Breast epithelium (tissue), 3 donors: ENCODE data around the gene ADAMTS17.

Experiments used
- POLR2A ChIP-seq: fragments of 450-650 bp; IDR thresholded peaks from one replicate; pipeline ENCODE4 v1.6.1; 2016; ENCODE audit warnings: antibody characterized with exemption, mild to moderate bottlenecking, moderate library complexity
- POLR2AphosphoS5 ChIP-seq, 3 donors: sonication (generic); formaldehyde crosslinking; IDR thresholded peaks; one replicate each; pipeline ENCODE4 v1.6.1; 2017; ENCODE audit warnings: antibody characterized with exemption in 3 of 3
- TF ChIP-seq, protein P1 (sequence below), 3 donors: fragments of 450-650 bp; IDR thresholded peaks; one replicate each; pipeline ENCODE4 v1.5.1; 2016 to 2017; ENCODE audit warnings: antibody characterized with exemption in 3 of 3, mild to moderate bottlenecking in 3 of 3, moderate library complexity in 3 of 3

DNA sequence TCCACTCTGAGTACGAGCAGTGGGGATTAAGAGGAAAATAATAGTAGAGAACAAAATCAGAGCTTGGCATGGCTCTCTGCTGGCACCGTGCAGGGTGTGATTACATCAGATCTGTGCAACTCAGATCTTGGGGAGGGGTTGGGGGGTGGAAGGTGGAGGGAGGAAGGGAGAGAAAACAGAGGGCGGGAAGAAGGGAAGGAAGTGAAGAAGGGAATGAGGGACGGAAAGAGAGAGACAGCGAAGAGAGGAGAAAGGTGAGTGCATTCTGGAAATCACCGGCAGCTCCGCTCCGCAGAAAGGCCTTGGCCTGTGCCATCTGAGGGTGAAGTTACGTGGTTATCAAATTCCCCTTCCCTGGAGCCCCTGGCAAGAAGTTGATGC, 31.0 kb upstream of the ADAMTS17 start:
- TF ChIP-seq, protein P1, sequence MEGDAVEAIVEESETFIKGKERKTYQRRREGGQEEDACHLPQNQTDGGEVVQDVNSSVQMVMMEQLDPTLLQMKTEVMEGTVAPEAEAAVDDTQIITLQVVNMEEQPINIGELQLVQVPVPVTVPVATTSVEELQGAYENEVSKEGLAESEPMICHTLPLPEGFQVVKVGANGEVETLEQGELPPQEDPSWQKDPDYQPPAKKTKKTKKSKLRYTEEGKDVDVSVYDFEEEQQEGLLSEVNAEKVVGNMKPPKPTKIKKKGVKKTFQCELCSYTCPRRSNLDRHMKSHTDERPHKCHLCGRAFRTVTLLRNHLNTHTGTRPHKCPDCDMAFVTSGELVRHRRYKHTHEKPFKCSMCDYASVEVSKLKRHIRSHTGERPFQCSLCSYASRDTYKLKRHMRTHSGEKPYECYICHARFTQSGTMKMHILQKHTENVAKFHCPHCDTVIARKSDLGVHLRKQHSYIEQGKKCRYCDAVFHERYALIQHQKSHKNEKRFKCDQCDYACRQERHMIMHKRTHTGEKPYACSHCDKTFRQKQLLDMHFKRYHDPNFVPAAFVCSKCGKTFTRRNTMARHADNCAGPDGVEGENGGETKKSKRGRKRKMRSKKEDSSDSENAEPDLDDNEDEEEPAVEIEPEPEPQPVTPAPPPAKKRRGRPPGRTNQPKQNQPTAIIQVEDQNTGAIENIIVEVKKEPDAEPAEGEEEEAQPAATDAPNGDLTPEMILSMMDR (IDR thresholded peaks at IDR 0.05): no peak
- TF ChIP-seq POLR2AphosphoS5 (IDR thresholded peaks at IDR 0.05): no peak
- no peak for TF ChIP-seq POLR2A
